HuH-7 (cell line): ENCODE measurements around the gene CISD2.
"Not testable (repeated sequence)": the region's sequence is repeated elsewhere in the genome, so short reads cannot be mapped to it uniquely, and the experiment has no call there.

ENCODE experiments used
- DNase-seq: peaks from one replicate; pipeline ENCODE4 v3.0.0; 2011; ENCODE audit warnings: low spot score

The CISD2 gene

GRCh38 chr4:102919697-102920096 lies 50.9 kb downstream of the CISD2 start:
- DNase-seq: not testable (repeated sequence)

- no peak for DNase-seq
Observed at GRCh38 chr4:102935716-102936115, 66.9 kb downstream of the CISD2 start.

GRCh38 chr4:102938063-102938462 lies 69.3 kb downstream of the CISD2 start:
- DNase-seq: not testable (repeated sequence)
